B cell (primary cell): Measurements from ENCODE around the gene EIF5A.

ENCODE experiments used
- EZH2 ChIP-seq: IDR thresholded peaks from 2 replicates; pipeline ENCODE4 v1.6.1; 2012; ENCODE audit warnings: borderline replicate concordance, low read depth, mild to moderate bottlenecking, moderate library complexity, low read length; ENCODE audit not compliant: insufficient read depth, poor library complexity, severe bottlenecking
- TF ChIP-seq, protein P1 (sequence below): fragments of 200-600 bp; IDR thresholded peaks from one replicate; pipeline ENCODE4 v1.8.0; 2022; ENCODE audit warnings: antibody characterized with exemption, mild to moderate bottlenecking

DNA sequence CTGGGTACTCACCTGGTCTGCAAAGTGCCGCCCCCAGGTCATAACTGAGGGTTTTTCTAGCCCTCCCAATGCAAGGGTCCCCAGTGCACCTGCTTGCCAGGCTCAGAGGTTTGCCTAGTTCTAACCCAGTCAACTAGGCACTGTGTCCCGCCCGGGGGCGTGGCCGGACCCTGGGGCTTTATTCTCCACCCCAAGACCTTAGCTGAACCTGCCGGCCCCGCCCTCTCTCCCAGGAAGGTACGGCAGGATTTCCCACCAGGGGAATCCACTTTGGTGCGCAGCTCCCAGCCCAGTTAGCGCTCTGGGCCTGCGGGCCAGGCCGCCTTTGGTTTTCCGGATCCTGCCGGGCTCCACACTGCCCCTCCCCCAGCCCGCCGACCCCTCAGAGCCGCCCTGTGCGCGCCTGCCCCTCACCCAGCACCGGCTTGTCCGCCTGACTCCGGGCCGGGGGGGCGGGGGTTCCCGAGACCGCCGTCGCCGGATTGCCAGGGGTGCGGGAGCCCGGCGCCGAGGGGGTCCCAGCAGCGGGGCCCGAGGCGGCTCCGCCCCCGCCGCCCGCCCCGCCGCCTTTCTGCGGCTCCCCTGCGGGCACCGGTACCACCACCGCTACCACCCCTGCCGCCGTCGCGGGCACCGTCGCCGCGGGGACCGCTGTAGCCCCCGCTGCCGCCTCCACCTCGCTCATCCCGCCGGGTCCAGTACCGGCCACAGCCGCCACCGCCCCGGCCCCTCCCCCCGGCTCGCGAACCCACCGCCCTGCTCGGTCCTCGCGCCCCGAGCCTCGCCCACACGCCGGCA lies 13.4 kb upstream of the EIF5A start:
- peak; percentile 84 for TF ChIP-seq EZH2
- TF ChIP-seq, protein P1, sequence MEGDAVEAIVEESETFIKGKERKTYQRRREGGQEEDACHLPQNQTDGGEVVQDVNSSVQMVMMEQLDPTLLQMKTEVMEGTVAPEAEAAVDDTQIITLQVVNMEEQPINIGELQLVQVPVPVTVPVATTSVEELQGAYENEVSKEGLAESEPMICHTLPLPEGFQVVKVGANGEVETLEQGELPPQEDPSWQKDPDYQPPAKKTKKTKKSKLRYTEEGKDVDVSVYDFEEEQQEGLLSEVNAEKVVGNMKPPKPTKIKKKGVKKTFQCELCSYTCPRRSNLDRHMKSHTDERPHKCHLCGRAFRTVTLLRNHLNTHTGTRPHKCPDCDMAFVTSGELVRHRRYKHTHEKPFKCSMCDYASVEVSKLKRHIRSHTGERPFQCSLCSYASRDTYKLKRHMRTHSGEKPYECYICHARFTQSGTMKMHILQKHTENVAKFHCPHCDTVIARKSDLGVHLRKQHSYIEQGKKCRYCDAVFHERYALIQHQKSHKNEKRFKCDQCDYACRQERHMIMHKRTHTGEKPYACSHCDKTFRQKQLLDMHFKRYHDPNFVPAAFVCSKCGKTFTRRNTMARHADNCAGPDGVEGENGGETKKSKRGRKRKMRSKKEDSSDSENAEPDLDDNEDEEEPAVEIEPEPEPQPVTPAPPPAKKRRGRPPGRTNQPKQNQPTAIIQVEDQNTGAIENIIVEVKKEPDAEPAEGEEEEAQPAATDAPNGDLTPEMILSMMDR, result no peak
